NCI-H1694 (cell line): Measurements from ENCODE around the gene MYO15A.

Source experiments
- DNase-seq: peaks from one replicate; lab custom pipeline; 2025; lab: John Stamatoyannopoulos, UW

Gene MYO15A

DNA sequence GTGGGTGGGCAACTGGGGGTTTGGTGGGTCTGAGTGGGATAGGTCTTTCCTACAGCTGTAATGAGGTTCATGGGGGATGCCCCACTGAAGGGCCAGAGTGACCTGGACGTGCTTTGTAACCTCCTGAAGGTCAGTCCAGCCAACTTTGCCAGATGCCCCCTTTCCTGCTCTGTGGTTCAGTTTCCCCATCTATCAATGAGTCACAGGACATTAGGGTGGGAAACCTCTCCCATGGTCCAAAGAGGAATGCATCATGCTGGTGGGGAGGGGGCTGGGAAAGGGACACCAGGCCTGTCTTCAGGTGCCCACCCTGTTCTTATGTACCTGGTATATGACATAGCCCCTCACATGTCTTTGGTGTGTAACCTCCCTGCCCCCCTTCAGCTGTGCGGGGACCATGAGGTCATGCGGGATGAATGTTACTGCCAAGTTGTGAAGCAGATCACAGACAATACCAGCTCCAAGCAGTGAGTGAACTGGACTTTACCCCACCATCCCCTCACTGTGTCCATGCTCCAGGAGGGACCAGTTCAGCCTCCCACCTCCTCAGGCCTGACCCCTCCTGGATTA, 51.1 kb downstream of the MYO15A start:
- no peak for DNase-seq

DNA sequence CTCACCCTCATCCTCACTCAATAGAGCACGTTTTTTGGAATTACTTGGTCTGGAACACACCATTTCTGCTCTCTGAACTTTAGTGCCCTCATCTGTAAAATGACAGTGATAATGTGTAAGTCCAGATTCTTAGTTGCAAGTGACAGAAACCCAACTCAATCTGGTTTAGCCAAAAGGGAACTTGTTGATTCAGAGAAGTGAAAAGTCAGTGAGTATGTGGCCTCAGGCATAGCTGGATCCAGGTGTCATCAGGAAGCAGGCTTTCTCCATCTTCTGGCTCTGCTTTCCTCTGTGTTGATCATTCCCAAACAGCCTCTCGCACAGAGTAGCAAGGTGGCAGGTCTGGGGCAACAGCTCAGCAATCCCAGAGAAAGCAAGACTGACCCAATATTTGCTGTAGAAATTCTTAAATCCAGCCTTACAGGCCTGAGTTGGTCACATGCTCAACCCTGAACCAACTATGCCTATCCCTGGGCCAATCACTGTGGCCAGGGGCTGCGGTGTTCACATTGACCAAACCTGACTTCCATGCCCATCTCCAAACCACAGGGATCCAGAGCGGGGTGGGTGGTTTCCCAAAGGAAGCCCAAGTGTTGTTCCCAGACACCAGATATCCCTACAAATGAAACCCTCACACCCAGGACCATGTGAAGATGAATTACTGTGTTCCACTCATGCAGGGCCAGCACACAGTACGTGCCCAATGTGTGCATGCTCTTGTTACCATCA, 51.7 kb downstream of the MYO15A start:
- no peak for DNase-seq

DNA sequence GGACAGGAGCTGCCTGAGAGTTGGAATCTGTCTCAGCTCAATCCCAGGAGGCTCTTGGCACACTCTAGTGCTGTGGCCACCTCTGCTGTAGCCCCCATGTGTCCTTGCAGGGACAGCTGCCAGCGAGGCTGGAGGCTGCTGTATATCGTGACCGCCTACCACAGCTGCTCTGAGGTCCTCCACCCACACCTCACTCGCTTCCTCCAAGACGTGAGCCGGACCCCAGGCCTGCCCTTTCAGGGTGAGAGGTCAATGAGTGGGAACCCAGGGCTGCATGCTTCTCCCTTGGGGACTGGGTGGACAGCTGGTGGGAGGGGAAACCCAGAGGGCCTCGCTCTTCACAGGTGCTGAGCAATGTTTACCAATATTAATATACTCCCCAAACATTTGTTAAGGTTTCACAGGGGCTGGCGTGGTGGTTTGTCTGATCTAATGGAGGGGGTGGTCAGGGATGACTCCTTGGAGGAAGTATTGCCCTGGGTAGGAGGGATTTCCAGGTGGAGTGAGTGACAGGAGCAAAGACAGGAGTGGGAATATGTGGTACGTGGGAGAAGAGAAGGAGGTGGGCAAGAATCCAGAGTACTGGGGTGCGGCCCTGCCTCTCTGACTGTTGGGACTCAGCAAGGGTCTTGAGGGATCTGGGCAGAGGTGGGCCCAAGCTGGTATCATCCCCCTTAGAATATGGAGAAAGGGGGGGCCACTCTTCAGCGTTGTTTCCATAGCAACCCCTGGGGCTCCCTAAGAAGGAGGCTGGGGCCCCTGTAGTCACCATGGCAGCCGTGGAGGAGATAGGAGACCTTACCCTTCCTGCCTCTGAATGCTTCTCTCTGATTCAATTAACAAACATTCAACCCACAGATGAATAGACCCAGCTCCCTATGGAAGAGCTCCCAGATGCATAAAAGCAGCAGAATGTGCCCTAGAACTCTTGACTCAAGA, 52.9 kb downstream of the MYO15A start:
- no peak for DNase-seq

GRCh38 chr17:18163547-18163946, 55.0 kb downstream of the MYO15A start:
- no peak for DNase-seq

DNA sequence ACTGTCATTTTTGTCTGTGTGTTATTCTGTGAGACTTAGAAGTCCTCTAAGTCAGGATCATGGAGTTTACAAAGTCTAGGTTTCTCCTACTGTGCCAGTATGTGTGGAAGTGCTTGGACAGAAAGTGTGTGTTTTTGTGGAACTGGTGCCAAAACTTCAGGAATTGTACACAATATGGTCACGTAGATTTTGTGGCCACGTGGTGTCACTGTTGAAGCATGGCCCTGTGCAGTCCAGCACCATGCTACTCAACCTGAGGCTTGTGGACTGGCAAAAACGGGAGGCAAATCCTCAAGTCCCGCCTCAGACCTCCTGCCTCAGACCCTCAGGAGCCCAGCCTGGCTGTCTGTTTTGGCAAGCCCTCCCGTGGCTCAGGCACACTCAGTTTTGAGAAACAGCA, 58.3 kb downstream of the MYO15A start:
- DNase-seq = no peak

- no peak for DNase-seq
Measured at GRCh38 chr17:18167421-18167820, 58.9 kb downstream of the MYO15A start.

- DNase-seq = peak; percentile 93
Measured at GRCh38 chr17:18172531-18173278, 64.1 kb downstream of the MYO15A start.

GRCh38 chr17:18173740-18174139, 65.2 kb downstream of the MYO15A start:
- DNase-seq = no peak

- no peak for DNase-seq
Measured at GRCh38 chr17:18176176-18176575, 67.6 kb downstream of the MYO15A start.

DNA sequence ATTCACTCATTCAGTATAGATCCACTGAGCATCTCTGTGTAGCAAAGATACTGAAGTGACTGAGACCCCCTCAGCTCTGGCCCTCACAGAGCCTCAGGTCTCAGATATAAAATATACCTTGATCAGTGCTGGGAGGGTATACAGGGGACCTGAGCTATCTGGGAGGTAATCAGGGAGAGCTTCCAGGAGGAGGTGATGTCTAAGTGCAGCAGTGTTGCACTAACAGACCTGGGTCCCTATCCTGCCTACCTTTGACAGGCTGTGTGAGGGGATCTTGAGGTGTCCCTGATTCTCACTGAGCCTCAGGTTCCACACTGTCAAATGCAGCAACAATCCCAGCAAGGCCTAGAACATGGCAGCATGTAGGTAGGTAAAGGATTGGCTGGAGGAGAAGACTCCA, 68.6 kb downstream of the MYO15A start:
- DNase-seq = no peak

DNA sequence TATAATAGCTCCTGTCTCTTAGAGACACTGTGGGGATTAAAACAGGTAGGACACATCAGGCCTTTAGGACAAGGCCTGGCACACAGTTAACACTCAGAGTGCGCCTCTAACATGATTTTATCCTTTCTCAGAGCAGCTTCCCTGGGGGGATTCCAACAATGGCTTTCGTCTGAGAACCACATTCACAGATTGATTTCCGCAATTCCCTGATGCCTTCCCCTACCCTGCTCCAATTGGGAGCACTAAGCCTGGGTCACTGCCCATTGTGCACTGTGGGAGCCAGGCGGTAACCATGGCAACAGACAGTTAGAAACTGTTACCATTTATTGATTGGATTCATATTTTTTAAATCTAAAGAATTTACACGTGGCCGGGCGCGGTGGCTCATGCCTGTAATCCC, 69.2 kb downstream of the MYO15A start:
- no peak for DNase-seq

- DNase-seq = no peak
Measured at GRCh38 chr17:18179196-18179595, 70.6 kb downstream of the MYO15A start.

DNA sequence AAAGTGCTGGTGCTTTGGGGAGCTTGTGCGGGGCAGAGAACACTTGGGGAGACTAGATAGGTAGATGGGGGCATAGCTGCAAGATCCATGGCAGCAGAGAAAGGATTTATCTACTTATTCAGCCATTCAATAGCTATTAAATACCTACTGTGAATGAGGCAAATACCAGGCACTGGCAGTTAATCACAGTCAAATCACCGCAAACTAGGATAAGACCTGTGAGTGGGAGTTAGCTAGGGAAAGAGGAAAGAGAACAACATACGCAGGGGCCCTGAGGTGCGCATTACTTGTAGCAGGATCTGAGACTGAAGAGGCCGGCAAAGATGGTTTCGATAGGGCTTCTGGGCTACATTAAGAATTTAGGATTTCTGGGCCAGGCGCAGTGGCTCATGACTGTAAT, 71.2 kb downstream of the MYO15A start:
- DNase-seq = no peak

GRCh38 chr17:18181358-18181757, 72.8 kb downstream of the MYO15A start:
- DNase-seq = no peak

DNA sequence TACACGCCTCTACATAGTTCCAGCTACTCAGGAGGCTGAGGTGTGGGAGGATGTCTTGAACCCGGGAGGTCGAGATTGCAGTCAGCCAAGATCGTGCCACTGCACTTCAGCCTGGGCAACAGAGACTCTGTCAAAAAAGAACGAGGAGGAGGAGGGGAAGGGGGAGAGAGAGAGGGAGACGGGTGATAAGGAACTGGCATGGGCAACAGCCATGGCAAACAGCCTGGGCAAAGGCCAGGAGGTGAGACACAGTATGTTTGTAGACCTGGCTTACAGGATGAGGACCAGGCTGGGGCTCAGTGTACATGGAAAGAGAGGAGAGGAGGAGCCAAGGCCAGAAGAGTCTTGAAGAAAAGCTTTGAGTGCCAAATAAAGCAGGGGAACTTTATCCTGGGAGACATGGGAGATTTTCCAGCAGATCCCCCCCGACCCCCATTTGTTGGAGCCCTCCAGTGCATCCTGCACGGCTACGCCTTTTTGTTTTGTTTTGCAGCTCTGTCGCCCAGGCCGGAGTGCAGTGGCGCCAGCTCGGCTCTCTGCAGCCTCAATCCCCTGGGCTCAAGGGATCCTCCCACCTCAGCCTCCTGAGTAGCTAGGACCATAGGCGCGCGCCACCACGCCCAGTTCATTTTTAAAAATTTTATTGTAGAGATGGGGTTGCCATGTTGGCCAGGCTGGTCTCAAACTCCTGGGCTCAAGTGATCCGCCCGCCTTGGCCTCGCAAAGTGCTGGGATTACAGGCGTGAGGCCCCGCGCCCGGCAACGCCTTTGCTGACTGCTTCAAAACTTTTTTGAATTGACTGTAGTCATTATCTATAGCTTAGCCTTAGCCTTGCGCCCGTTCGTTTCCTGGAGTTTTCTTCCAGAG, 73.8 kb downstream of the MYO15A start:
- DNase-seq = no peak

- no peak for DNase-seq
Measured at GRCh38 chr17:18182978-18183333, 74.4 kb downstream of the MYO15A start.

DNA sequence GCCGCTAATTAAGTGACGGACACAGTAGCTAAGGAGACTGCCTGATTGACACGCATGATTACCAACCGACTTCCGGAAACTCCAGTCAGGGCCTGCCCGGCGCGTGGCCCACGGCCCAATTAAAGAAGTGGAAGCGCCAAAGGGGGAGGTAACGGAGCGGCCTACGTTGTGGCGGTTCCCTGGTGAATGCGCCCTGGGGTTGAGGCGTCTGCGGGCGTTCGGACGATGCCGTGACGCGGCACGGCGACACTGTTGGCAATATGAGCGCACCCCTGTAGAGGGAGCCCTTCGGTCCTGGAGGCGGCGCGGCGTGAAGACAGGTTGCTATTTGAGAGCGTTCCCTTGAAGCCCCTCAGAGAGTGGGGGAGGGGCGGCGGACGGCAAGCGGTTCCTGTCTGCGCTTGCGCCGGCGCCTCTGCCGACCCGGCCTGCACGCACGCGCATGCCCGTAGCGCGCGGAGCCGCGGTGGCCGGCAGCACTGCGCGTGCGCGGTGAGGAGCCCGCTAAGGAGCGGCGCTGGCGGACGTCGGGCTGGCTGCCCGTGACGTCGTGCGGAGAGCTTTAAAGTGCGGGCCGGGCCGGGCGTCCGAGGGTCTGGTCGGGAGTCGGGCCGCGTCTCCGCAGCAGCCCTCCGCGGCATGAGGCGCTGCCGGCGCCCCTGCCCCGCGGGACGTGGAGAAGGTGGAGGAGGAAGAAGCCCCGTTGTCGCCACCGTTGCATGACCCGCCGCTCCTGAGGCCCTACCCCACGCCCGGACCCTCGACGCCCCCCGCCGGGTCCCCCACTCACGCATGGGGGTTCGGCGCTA, 75.0 kb downstream of the MYO15A start, which contains the start of gene ALKBH5:
TSS of gene ALKBH5 (plus strand) at position 495 of the 809 bp plus-strand sequence. CDS start 416 bp downstream, outside the sequence.
- DNase-seq = peak; percentile 99

DNA sequence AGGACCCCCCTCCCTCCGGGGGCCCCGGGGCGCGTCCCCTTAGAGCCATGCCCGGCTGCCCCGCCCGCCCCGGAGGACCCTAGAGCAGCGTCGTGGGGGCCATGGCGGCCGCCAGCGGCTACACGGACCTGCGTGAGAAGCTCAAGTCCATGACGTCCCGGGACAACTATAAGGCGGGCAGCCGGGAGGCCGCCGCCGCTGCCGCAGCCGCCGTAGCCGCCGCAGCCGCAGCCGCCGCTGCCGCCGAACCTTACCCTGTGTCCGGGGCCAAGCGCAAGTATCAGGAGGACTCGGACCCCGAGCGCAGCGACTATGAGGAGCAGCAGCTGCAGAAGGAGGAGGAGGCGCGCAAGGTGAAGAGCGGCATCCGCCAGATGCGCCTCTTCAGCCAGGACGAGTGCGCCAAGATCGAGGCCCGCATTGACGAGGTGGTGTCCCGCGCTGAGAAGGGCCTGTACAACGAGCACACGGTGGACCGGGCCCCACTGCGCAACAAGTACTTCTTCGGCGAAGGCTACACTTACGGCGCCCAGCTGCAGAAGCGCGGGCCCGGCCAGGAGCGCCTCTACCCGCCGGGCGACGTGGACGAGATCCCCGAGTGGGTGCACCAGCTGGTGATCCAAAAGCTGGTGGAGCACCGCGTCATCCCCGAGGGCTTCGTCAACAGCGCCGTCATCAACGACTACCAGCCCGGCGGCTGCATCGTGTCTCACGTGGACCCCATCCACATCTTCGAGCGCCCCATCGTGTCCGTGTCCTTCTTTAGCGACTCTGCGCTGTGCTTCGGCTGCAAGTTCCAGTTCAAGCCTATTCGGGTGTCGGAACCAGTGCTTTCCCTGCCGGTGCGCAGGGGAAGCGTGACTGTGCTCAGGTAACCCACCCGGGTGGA, 75.8 kb downstream of the MYO15A start:
- no peak for DNase-seq

DNA sequence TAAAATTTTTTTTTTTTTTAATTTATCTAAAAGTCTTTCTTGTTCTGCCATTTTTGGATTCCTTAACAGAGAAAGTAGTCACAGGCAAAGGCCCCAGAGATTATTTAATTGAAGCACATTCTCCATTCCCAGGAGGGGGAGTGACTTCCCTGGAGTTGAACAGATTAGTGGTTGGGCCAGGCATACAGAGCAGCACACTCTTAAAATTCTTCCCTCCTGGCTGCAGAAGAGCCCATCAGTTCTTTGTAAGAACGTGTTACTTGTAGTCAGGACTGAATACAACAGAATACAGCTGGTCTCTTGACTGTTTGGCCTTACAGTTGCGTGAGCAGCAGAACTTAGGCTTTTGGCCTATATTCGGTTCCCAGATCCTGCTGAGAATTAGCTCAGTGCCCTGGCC, 76.8 kb downstream of the MYO15A start:
- DNase-seq = no peak
